HEK293 (cell line): ENCODE measurements around the gene SMC3.

ENCODE experiments used
- CTCF ChIA-PET: fragments of 350-600 bp; formaldehyde crosslinking; extraction: SDS; loops from one replicate; lab custom pipeline; 2021; ENCODE audit warnings: antibody characterized with exemption; lab: Yijun Ruan, JAX
- POLR2A ChIA-PET: fragments of 300-600 bp; formaldehyde crosslinking; extraction: SDS; loops from one replicate; lab custom pipeline; 2020; ENCODE audit warnings: antibody characterized with exemption, inconsistent platforms; lab: Yijun Ruan, JAX
- H3K27ac ChIP-seq: fragments of 200-500 bp; sonication (Bioruptor generic); 2 replicates; pipeline ENCODE4 v1.5.1; 2014; ENCODE audit warnings: low read depth, low read length, control low read depth, inconsistent platforms; ENCODE audit errors: extremely low read depth
- H3K36me3 ChIP-seq, 2 experiments: fragments of 200-500 bp in 1 of 2; sonication (Bioruptor generic) in 1 of 2; 1 replicate in 1 of 2; 2 replicates in 1 of 2; pipeline ENCODE4 v1.5.1; 2014 to 2017; ENCODE audit warnings: inconsistent platforms in 2 of 2, low read length in 2 of 2; ENCODE audit not compliant: control insufficient read depth in 2 of 2, insufficient read depth in 1 of 2
- H3K4me1 ChIP-seq: fragments of 200-500 bp; sonication (Bioruptor generic); 2 replicates; pipeline ENCODE4 v1.5.1; 2014; ENCODE audit warnings: mild to moderate bottlenecking, low read length, inconsistent platforms; ENCODE audit not compliant: control insufficient read depth, insufficient read depth
- H3K4me3 ChIP-seq: 2 replicates; pipeline ENCODE4 v1.5.1; 2011; ENCODE audit warnings: low read depth, mild to moderate bottlenecking, control low read depth, low read length, moderate library complexity
- H3K9me3 ChIP-seq: fragments of 200-500 bp; sonication (Bioruptor generic); 2 replicates; pipeline ENCODE4 v1.5.1; 2014; ENCODE audit warnings: low read depth, low read length, inconsistent platforms; ENCODE audit not compliant: control insufficient read depth, insufficient read depth
- GLIS2 ChIP-seq: fragments of 450-650 bp; formaldehyde crosslinking; IDR thresholded peaks from 2 replicates; pipeline ENCODE4 v1.5.1; 2016; ENCODE audit warnings: missing biosample characterization, missing genetic modification characterization
- KLF16 ChIP-seq: fragments of 450-650 bp; formaldehyde crosslinking; IDR thresholded peaks from 2 replicates; pipeline ENCODE4 v1.5.1; 2017; ENCODE audit warnings: missing biosample characterization, missing genetic modification characterization
- MZF1 ChIP-seq: fragments of 450-650 bp; formaldehyde crosslinking; IDR thresholded peaks from 2 replicates; pipeline ENCODE4 v1.5.1; 2017; ENCODE audit warnings: missing biosample characterization, missing genetic modification characterization, borderline replicate concordance
- YY1 ChIP-seq: fragments of 450-650 bp; formaldehyde crosslinking; IDR thresholded peaks from 2 replicates; pipeline ENCODE4 v1.5.1; 2018; ENCODE audit warnings: missing biosample characterization, missing genetic modification characterization
- ZBTB17 ChIP-seq: fragments of 450-650 bp; formaldehyde crosslinking; IDR thresholded peaks from 2 replicates; pipeline ENCODE4 v1.5.1; 2016; ENCODE audit warnings: missing biosample characterization, missing genetic modification characterization
- ZNF112 ChIP-seq: fragments of 450-650 bp; formaldehyde crosslinking; IDR thresholded peaks from 2 replicates; pipeline ENCODE4 v1.5.0; 2017; ENCODE audit warnings: missing biosample characterization, missing genetic modification characterization
- ZNF202 ChIP-seq: fragments of 450-650 bp; formaldehyde crosslinking; IDR thresholded peaks from 2 replicates; pipeline ENCODE4 v1.5.1; 2016; ENCODE audit warnings: missing biosample characterization, missing genetic modification characterization, borderline replicate concordance
- ZNF24 ChIP-seq: fragments of 450-650 bp; formaldehyde crosslinking; IDR thresholded peaks from 2 replicates; pipeline ENCODE4 v1.5.1; 2016; ENCODE audit warnings: missing biosample characterization, missing genetic modification characterization
- ZNF426 ChIP-seq: fragments of 450-650 bp; formaldehyde crosslinking; IDR thresholded peaks from 2 replicates; pipeline ENCODE4 v1.5.1; 2017; ENCODE audit warnings: missing biosample characterization, missing genetic modification characterization, mild to moderate bottlenecking, inconsistent platforms, moderate library complexity
- ZNF549 ChIP-seq: fragments of 450-650 bp; IDR thresholded peaks from 2 replicates; pipeline ENCODE4 v1.5.1; 2018; ENCODE audit warnings: missing biosample characterization, missing genetic modification characterization, mild to moderate bottlenecking, inconsistent platforms, moderate library complexity
- ZNF558 ChIP-seq: fragments of 450-650 bp; formaldehyde crosslinking; IDR thresholded peaks from 2 replicates; pipeline ENCODE4 v1.5.1; 2016; ENCODE audit warnings: missing biosample characterization, missing genetic modification characterization
- ZNF76 ChIP-seq: fragments of 450-650 bp; formaldehyde crosslinking; IDR thresholded peaks from 2 replicates; pipeline ENCODE4; 2016; ENCODE audit warnings: low read depth, missing biosample characterization, missing genetic modification characterization, borderline replicate concordance
- TF ChIP-seq, protein P1 (sequence below): fragments of 450-650 bp; IDR thresholded peaks from 2 replicates; pipeline ENCODE4 v1.5.1; 2018; ENCODE audit warnings: missing biosample characterization, missing genetic modification characterization
- TF ChIP-seq, protein P2 (sequence below): fragments of 450-650 bp; formaldehyde crosslinking; IDR thresholded peaks from 2 replicates; pipeline ENCODE4 v1.5.1; 2016; ENCODE audit warnings: missing biosample characterization, missing genetic modification characterization
- TF ChIP-seq, protein P3 (sequence below): fragments of 450-650 bp; formaldehyde crosslinking; IDR thresholded peaks from 2 replicates; pipeline ENCODE4 v1.5.1; 2017; ENCODE audit warnings: missing biosample characterization, missing genetic modification characterization
- TF ChIP-seq, protein P4 (sequence below): fragments of 450-650 bp; formaldehyde crosslinking; IDR thresholded peaks from 2 replicates; pipeline ENCODE4 v1.5.1; 2017; ENCODE audit warnings: missing biosample characterization, missing genetic modification characterization

SMC3 gene

DNA sequence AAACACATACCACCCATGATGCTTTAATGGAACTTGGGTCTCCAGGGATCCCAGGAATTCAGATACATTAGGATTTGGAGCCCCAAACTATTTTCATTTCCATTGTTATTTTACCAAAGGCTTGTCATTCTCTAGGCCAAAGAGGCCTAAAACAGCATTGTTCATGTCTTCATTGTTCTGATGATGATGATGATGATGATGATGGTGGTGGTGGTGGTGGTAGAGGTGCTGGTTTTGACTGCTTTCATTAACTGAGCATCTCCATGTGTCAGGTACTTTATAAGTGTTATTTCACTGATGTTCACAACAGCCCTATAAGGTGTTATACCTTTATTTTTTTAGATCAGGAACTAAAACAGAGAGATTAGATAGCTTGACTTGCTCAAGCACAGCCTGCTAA lies 64.4 kb downstream of the SMC3 start:
- H3K9me3 ChIP-seq = no peaks in the 10 kb centered on the region
- no peak overlapping the region for H3K4me3 ChIP-seq
- CTCF ChIA-PET = no interaction called here
- TF ChIP-seq, protein P1, sequence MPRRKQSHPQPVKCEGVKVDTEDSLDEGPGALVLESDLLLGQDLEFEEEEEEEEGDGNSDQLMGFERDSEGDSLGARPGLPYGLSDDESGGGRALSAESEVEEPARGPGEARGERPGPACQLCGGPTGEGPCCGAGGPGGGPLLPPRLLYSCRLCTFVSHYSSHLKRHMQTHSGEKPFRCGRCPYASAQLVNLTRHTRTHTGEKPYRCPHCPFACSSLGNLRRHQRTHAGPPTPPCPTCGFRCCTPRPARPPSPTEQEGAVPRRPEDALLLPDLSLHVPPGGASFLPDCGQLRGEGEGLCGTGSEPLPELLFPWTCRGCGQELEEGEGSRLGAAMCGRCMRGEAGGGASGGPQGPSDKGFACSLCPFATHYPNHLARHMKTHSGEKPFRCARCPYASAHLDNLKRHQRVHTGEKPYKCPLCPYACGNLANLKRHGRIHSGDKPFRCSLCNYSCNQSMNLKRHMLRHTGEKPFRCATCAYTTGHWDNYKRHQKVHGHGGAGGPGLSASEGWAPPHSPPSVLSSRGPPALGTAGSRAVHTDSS (tag by site-specific recombination) = peak; percentile 92
- TF ChIP-seq ZNF112 = no peak
- peaks cover 32% of the 10 kb centered on the region for H3K4me1 ChIP-seq
- no peak overlapping the region for H3K27ac ChIP-seq
- no peaks in the 10 kb centered on the region for H3K36me3 ChIP-seq
- POLR2A ChIA-PET = no interaction called here

DNA sequence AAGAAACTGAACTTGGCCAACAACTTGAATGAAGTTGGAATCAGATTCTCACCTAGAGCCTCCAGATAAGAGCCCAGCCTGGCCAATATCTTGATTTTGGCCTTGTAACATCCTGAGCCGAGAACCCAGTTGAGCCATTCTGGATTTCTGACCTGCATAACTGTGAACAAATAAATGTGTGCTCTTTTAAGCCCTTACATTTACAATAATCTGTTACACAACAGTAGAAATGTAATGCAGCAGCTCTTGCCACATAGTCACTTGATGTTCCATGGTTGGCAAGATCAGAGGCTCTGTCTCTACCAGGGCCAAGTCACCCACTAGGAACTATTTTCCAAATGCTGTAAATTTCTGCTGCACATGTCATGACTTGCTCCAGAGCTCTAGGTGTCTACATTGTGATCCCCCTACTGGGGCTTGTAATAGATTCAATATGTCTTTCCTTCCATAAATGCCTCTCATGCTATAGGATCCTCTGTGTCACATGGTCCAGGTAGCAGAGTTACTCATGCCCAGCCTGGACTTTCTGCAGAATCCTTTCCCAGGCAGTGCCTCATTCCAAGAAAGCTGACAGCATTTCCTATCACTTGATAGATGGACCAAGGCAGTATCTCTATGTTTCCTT lies 65.2 kb downstream of the SMC3 start:
- peaks cover 37% of the 10 kb centered on the region for H3K4me1 ChIP-seq
- no peaks in the 10 kb centered on the region for H3K36me3 ChIP-seq
- H3K4me3 ChIP-seq = no peak overlapping the region
- no peaks in the 10 kb centered on the region for H3K9me3 ChIP-seq
- TF ChIP-seq, protein P2, sequence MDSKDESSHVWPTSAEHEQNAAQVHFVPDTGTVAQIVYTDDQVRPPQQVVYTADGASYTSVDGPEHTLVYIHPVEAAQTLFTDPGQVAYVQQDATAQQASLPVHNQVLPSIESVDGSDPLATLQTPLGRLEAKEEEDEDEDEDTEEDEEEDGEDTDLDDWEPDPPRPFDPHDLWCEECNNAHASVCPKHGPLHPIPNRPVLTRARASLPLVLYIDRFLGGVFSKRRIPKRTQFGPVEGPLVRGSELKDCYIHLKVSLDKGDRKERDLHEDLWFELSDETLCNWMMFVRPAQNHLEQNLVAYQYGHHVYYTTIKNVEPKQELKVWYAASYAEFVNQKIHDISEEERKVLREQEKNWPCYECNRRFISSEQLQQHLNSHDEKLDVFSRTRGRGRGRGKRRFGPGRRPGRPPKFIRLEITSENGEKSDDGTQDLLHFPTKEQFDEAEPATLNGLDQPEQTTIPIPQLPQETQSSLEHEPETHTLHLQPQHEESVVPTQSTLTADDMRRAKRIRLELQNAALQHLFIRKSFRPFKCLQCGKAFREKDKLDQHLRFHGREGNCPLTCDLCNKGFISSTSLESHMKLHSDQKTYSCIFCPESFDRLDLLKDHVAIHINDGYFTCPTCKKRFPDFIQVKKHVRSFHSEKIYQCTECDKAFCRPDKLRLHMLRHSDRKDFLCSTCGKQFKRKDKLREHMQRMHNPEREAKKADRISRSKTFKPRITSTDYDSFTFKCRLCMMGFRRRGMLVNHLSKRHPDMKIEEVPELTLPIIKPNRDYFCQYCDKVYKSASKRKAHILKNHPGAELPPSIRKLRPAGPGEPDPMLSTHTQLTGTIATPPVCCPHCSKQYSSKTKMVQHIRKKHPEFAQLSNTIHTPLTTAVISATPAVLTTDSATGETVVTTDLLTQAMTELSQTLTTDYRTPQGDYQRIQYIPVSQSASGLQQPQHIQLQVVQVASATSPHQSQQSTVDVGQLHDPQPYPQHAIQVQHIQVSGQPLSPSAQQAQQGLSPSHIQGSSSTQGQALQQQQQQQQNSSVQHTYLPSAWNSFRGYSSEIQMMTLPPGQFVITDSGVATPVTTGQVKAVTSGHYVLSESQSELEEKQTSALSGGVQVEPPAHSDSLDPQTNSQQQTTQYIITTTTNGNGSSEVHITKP (tag by site-specific recombination) = 0 out of 2 replicates have a peak, but pooled peaks have one; percentile 28
- TF ChIP-seq, protein P3, sequence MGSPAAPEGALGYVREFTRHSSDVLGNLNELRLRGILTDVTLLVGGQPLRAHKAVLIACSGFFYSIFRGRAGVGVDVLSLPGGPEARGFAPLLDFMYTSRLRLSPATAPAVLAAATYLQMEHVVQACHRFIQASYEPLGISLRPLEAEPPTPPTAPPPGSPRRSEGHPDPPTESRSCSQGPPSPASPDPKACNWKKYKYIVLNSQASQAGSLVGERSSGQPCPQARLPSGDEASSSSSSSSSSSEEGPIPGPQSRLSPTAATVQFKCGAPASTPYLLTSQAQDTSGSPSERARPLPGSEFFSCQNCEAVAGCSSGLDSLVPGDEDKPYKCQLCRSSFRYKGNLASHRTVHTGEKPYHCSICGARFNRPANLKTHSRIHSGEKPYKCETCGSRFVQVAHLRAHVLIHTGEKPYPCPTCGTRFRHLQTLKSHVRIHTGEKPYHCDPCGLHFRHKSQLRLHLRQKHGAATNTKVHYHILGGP = peak; percentile 27; the same call in 1 of the 2 replicates
- no peak for TF ChIP-seq ZNF202 (tag by site-specific recombination)
- peak; percentile 30; the same call in 1 of the 2 replicates for TF ChIP-seq ZBTB17 (tag by site-specific recombination)
- no peak for TF ChIP-seq ZNF76 (tag by site-specific recombination)
- TF ChIP-seq MZF1 = peak; percentile 75; the same call in 1 of the 2 replicates
- no peak for TF ChIP-seq ZNF558 (tag by site-specific recombination)
- TF ChIP-seq ZNF426 (tag by site-specific recombination) = no peak
- TF ChIP-seq YY1 (tag by site-specific recombination) = no peak
- no peak for TF ChIP-seq KLF16 (tag by site-specific recombination)
- TF ChIP-seq ZNF549 = peak; percentile 62; the same call in 1 of the 2 replicates
- TF ChIP-seq ZNF24 (tag by site-specific recombination) = no peak
- no peak for TF ChIP-seq GLIS2 (tag by site-specific recombination)
- TF ChIP-seq, protein P4, sequence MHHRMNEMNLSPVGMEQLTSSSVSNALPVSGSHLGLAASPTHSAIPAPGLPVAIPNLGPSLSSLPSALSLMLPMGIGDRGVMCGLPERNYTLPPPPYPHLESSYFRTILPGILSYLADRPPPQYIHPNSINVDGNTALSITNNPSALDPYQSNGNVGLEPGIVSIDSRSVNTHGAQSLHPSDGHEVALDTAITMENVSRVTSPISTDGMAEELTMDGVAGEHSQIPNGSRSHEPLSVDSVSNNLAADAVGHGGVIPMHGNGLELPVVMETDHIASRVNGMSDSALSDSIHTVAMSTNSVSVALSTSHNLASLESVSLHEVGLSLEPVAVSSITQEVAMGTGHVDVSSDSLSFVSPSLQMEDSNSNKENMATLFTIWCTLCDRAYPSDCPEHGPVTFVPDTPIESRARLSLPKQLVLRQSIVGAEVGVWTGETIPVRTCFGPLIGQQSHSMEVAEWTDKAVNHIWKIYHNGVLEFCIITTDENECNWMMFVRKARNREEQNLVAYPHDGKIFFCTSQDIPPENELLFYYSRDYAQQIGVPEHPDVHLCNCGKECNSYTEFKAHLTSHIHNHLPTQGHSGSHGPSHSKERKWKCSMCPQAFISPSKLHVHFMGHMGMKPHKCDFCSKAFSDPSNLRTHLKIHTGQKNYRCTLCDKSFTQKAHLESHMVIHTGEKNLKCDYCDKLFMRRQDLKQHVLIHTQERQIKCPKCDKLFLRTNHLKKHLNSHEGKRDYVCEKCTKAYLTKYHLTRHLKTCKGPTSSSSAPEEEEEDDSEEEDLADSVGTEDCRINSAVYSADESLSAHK (tag by site-specific recombination) = 0 out of 2 replicates have a peak, but pooled peaks have one; percentile 7
- POLR2A ChIA-PET = interaction anchor here (1.3 kb wide), 1 partner anchor 74 kb away, joined by 3 read pairs; no protein-coding TSS in a partner anchor
- CTCF ChIA-PET = interaction anchor here (0.7 to 1.3 kb wide), 2 partner anchors 17 to 337 kb away, joined by 3 to 4 read pairs; no protein-coding TSS in a partner anchor
- peak overlapping the region; percentile 39; the same call in 1 of the 2 replicates for H3K27ac ChIP-seq
